Bronchial epithelial cell (primary cell): ENCODE data around the gene SDHB. TPM values are rescaled to one million over a fixed set of nuclear protein-coding genes. Genes with fewer than 3 reads are reported as not detected.

Source experiments
- DNase-seq: peaks from one replicate; pipeline ENCODE4 v3.0.0-alpha.2; 2010; ENCODE audit warnings: low read depth
- FAIRE-seq: peaks from 2 replicates; lab custom pipeline; 2011; peaks lifted over from hg19 to GRCh38; lab: Jason Lieb, UNC
- H3K27me3 ChIP-seq: 2 replicates; pipeline ENCODE4 v1.5.1; 2011; ENCODE audit warnings: low read length; ENCODE audit not compliant: control insufficient read depth, insufficient read depth
- H3K36me3 ChIP-seq: 2 replicates; pipeline ENCODE4 v1.5.1; 2011; ENCODE audit warnings: low read length; ENCODE audit not compliant: control insufficient read depth, insufficient read depth
- H3K4me3 ChIP-seq: 2 replicates; pipeline ENCODE4 v1.5.1; 2011; ENCODE audit warnings: mild to moderate bottlenecking, low read depth, low read length, control low read depth
- total RNA-seq: library from RNA; depleted of rRNA; stranded (reverse); fragments of >200 nt; gene quantifications from 2 replicates; pipeline ENCODE4 v1.2.1, GENCODE V29; 2014
- TF ChIP-seq, protein P1 (sequence below): IDR thresholded peaks from 2 replicates; pipeline ENCODE4 v1.5.1; 2011; ENCODE audit warnings: mild to moderate bottlenecking, moderate library complexity, low read length, control low read depth, inconsistent platforms; ENCODE audit not compliant: insufficient read depth, severe bottlenecking

Gene SDHB
- total RNA-seq, 1 donor from 2014 or later = 185 TPM

DNA sequence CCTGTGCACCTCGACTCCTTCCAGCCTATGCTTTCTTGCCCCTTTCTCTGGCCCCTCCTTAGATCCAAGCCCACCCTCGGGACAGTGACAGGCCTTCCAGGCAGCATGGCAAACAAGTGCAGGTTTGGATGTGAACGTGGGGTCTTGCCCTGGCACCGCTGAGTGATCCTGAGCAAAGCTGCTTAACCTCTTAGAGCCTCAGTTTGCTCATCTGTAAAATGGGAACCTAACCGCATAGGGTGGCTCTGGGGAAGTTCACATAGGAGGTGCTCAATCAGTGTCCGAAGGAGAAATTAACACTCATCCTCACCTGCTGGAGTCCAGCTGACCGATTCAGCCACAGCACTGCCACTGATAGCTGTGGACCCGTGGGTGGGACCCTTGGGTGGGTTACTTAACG, 80.6 kb downstream of the SDHB start:
- Histone ChIP-seq H3K27me3 (no peaks in the 10 kb centered on the region), H3K4me3 (no peak overlapping the region), H3K36me3 (peaks cover 2% of the 10 kb centered on the region)
- FAIRE-seq = no peak
- TF ChIP-seq, protein P1, sequence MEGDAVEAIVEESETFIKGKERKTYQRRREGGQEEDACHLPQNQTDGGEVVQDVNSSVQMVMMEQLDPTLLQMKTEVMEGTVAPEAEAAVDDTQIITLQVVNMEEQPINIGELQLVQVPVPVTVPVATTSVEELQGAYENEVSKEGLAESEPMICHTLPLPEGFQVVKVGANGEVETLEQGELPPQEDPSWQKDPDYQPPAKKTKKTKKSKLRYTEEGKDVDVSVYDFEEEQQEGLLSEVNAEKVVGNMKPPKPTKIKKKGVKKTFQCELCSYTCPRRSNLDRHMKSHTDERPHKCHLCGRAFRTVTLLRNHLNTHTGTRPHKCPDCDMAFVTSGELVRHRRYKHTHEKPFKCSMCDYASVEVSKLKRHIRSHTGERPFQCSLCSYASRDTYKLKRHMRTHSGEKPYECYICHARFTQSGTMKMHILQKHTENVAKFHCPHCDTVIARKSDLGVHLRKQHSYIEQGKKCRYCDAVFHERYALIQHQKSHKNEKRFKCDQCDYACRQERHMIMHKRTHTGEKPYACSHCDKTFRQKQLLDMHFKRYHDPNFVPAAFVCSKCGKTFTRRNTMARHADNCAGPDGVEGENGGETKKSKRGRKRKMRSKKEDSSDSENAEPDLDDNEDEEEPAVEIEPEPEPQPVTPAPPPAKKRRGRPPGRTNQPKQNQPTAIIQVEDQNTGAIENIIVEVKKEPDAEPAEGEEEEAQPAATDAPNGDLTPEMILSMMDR = no peak
- no peak for DNase-seq

DNA sequence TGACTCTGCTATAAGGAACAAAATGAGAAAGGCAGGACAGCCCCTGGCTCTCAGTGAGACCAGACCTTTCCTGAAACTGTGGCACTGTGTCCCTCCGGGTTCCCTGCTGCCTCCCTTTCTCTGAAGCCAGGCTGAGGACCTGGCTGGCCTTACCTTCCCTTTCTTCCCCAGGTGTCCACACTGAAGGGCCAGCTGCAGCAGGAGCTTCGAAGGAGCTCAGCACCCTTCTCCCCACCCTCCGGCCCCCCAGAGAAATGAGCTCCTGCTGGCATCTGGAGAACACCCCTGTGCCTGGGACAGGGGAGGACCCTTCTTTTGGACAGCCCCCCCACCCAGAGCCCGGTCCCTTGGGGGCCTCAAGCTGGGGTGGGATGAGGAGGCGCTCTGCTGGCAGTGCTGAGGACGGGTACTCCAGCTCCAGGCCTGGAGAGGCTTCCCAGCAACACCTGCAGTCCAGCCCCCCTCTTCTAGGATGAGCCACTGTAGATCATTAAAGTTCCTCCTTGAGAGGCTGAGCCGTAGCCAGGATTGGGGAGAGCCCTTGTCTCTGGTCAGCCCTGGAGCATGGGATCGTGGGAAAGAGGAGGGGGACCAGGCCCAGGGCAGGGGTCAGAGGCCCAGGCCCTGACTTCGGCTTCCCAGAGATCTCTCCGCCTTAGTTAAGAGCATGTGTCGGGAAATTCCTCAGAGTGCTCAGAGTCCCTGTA, 81.5 kb downstream of the SDHB start:
- DNase-seq = no peak
- FAIRE-seq = no peak
- H3K4me3 ChIP-seq = no peak overlapping the region
- peaks cover 8% of the 10 kb centered on the region for H3K36me3 ChIP-seq
- H3K27me3 ChIP-seq = no peaks in the 10 kb centered on the region
- TF ChIP-seq, protein P1 = no peak

DNA sequence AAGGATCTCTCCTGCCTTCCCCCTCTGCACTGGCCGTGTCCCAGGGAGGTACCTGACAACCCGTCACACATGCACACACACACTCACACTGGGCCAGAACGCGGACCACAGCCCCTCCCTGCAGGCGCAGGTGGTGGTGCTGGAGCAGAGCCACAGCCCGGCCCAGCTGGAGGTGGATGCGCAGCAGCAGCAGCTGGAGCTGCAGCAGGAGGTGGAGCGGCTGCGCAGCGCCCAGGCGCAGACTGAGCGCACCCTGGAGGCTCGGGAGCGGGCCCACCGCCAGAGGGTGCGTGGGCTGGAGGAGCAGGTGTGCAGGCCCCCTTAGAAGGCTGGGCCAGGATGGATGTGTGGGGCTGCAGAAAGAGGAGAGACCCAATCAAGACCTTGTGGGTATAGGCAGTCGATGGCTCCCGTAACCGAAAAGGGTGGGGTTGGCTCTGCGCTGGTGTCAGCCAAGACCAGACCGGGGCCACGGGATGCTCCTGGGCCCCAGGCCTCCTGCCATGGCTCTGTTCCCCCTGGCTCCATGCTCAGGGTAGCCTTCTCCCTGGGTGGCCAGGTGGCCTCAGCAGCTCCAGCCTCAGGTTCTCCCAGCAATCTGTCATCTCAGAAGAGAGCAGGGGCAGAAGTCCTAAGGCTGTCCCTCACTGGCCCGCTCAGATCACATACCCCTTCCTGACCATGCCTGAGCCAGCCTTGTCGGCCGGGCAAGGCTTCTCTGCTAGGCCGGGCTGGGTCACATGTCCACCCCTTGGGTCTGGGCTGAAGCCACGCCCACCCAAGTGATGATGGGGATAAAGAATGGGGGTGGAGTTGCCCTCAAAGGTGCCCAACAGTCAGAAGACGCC, 82.3 kb downstream of the SDHB start:
- no peak for FAIRE-seq
- Histone ChIP-seq H3K36me3 (peaks cover 8% of the 10 kb centered on the region), H3K4me3 (no peak overlapping the region), H3K27me3 (no peaks in the 10 kb centered on the region)
- DNase-seq = peak; percentile 40
- TF ChIP-seq, protein P1 = no peak

DNA sequence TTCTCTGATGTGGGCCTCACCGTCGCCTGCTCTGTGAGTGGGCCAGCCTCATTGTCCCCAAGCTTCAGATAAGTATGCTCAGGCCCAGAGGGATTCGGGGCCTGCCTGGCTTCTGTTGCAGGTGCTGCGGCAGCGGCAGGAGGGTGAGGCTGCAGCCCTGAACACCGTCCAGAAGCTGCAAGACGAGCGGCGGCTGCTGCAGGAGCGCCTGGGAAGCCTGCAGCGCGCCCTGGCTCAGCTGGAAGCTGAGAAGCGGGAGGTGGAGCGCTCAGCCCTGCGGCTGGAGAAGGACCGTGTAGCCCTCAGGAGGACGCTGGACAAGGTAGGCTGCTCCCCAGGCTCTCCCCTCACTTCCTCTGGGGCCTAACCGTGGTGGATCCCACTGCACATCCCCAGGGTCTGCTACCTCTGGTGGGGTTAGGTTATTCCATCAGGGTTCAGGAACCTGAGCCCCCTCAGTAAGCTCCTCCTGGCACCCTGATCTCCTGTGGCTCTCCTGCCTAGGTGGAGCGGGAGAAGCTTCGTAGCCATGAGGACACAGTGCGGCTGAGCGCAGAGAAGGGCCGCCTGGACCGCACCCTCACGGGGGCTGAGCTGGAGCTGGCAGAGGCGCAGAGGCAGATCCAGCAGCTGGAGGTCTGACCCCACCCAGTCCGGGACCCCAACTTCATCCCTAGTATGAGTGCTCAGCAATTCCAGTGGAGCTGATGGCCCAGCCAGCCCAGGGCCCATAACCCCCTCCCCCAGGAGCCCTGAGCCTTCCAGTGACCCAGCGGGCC, 83.5 kb downstream of the SDHB start:
- TF ChIP-seq, protein P1 = no peak
- FAIRE-seq (no peak), DNase-seq (no peak)
- Histone ChIP-seq H3K4me3 (no peak overlapping the region), H3K27me3 (no peaks in the 10 kb centered on the region), H3K36me3 (peaks cover 14% of the 10 kb centered on the region)

DNA sequence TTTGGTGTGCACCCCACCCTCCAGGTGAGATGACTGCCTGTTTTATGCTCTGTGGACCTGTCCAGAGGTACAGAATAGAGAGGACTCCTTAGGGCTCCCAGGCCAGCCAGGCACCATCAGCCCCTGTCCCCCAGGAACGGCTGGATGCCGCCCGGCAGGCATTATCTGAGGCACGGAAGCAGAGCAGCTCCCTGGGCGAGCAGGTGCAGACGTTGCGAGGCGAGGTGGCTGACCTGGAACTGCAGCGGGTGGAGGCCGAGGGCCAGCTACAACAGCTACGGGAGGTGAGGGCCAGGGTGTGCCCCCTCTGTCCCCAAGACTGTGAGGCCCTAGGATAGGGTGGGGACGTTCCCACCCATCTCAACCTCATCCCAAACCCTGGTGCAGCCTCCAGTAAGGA, 84.2 kb downstream of the SDHB start:
- TF ChIP-seq, protein P1 = no peak
- FAIRE-seq (no peak), DNase-seq (no peak)
- Histone ChIP-seq H3K36me3 (peaks cover 14% of the 10 kb centered on the region), H3K27me3 (no peaks in the 10 kb centered on the region), H3K4me3 (no peak overlapping the region)
